Amniotic stem cell (primary cell): Measurements from ENCODE around the gene CASQ2.
"Not testable (repeated sequence)": the region's sequence is repeated elsewhere in the genome, so short reads cannot be mapped to it uniquely, and the experiment has no call there.

Source experiments
- DNase-seq: peaks from one replicate; lab custom pipeline; 2025; lab: John Stamatoyannopoulos, UW

CASQ2 gene

DNA sequence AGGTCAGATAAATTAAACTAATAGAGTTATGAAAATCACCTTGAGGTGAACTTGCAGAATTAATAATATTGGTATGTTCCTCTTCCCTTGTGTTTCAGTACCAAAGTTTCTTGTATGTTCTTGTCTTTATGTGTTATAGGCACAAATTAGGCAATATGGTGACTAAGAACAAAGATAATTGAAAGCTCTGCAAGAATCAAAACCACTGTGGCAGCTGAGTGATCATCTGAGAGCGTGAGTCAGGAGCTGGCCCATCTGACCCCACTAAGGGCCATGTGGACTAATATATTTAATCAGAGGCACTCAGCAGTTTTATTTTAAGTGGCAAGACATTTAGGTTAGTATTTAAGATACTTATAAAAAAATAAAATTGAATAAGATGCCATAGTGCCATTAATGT is 12.8 kb upstream of the CASQ2 start:
- no peak for DNase-seq

DNA sequence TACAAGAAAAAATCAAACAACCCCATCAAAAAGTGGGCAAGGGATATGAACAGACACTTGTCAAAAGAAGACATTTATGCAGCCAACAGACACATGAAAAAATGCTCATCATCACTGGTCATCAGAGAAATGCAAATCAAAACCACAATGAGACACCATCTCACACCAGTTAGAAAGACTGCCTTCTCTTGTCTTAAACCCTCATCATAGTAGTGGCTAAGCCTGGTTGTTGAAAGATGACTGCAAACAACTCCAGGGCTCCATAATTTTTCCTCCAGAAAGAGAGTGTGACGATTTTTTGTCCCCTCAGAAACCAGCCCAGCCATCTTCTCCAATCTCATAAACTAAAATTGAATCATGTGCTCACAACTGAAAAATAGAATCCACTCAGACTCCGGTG is 12.1 kb upstream of the CASQ2 start:
- DNase-seq, result not testable (repeated sequence)

DNA sequence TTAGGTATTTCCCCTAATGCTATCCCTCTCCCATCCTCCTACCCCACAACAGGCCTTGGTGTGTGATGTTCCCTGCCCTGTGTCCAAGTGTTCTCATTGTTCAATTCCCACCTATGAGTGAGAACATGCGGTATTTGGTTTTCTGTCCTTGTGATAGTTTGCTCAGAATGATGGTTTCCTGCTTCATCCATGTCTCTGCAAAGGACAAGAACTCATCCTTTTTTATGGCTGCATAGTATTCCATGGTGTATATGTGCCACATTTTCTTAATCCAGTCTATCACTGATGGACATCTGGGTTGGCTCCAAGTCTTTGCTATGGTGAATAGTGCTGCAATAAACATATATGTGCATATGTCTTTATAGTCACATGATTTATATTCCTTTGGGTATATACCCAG is 10.6 kb upstream of the CASQ2 start:
- DNase-seq, result not testable (repeated sequence)

DNA sequence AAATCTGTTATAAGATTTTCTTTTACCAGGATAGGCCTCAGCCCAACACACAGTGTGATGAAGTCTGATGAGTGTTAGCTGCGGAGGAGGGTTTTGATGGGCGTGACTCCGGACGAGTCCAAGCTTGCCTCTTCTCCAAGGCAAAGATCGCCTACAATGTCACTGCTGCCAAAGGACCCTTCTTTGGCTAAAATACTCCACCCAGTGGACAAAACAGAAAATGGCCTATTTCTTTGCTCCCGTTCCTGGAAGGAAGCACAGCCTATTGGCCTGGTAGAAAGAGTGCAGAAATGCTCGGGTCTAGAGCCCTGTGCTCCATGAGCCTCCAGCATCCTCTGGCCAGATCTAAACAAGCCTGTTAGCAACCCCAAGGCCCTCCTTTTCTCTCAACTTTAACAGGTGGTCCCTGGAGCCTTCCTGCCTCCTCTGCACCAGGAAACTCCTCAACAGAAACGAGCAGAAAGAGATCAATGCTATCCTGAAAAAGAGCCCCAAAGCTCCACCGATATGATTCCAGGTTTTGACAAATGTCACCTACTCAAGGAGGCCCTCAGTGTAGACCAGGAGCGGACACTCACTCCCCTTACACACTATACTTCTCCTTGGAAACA is 3.4 kb upstream of the CASQ2 start:
- DNase-seq, result peak; percentile 73

DNA sequence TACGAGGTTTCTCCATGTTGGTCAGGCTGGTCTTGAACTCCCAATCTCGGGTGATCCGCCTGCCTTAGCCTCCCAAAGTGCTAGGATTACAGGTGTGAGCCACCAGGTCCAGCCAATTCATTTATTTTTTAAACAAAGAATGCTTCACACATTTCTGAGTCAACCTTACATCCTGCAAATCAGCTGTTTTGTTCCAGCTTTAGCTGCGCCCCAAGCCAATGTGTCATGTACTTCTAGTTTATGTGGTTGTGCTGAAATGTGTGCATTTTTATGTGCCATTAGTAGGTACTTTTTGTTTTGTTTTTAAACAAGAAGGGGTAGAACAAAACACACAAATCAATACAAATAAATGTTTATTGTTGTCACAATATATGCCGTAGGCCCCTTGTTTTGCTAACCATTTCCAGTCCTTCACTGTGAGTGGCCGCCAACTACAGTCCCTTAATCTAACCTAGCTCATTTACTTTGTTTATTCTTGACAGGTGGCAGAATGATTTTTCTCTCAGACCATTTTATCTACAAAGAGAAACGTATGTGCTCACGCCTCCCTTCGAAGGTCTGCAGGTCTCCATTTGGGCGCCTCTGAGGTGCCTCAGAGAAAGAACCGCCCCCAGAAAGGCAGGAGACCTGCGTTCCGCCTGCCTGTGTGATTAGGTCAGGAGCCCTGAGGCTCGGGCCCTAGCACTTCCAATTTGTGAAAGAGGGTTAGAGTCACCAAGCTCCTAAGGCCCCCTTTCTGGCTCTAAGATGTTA is 2.8 kb upstream of the CASQ2 start:
- DNase-seq, result no peak

DNA sequence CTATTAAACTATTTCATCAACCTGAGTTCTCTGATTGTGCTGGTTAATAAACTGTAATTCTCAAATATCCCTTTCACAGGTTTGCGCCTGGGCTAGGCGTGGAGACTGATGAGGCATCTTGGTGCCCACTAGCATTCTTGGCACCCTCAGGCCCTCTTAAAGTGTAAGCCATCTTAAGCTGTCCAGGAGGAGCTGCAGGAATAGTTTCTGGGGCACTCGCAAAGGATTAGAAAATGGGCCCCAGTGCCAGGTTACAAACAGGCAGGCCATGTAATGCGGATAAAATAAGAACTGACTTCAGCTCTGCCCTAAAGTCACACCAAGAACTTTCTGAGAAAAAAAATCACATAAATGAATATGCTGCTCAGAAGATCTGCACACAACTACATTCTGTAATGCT is 1.1 kb downstream of the CASQ2 start:
- no peak for DNase-seq

DNA sequence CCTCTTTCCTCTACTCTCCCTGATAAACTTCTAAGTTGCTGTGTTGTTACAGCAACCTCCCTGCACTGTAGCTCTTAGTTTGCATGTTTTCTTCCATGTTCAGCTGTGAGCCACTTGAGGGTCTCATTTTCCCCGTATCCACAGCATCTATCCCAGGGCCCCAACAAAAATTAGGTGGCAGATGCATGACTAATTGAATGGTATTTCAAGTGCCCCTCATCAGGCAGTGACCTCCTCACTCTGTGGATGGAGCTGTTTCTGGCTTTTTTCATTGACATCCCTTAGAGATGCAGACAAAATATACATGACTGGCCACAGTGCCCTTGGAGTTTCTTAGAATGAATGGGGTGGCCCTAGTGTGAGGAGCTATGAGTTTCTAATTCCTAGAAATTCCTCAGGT is 3.4 kb downstream of the CASQ2 start:
- DNase-seq, result no peak

DNA sequence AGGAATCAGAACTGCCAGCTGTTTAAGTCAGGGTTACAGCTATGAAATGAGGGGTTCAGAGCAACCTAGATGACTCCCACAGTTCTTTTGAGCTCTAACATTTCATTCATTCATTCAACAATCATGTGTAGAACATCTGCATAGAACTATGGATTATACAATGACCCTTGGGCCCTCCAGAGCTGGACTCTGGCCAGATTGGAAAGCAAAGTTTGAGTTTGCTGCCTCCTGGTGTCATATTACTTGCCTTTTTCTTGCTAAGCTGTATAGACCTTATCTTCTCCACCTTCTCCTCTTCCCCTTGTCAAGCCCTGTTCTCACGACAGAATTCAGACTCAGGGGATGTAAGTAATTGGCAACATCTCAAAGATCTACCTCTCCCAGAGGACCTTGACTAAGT is 4.0 kb downstream of the CASQ2 start:
- no peak for DNase-seq

DNA sequence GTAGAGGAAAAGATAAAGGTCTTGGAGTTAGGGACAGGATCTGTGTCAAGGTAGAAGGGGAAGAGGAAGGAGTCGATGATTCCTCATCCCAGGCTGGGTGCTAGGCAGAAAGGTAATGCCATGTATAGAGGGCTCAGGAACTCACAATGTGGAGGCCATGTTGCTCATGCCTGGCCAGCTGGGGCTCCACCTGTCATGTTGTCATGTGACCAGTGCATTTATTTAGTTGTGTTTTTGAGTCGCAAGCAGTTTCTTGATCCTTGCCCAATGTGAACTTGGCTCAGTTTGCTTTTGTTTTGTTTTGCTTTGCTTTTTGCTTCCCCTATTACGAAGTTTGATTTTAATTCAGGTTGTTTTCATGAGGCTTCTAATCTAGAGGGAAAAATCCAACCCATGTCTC is 5.7 kb downstream of the CASQ2 start:
- DNase-seq, result no peak

DNA sequence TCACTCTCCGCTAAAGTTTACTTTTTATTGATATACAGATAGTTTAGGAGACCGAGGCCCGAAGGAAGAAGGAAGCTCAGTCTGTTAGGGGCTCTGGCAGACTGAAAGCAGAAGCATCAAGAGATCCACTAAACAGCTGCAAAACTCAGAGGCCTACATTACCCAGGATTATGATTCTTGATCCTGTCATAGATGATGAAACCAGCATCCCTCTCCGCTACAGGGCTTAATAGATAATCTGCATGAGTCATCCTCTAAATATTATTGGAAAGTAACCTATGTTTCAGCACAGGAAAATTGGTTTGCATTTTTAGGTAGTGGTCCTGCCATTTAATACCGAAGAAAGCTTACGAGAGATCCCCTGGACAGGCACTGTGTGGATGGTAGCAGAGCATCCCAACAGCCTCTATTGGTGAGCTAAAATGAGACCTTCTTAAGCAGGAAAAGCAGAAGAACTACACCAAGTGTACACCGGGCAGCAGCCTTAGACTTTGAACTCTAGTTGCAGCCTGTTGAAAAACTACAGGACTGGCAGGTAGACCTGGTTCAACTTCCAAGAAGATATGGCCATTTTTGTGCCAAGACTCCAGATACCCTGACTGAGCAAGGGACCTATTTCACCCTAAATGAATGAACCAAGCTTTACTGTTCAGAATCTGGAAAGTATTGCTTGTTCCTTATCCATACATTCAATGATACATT is 6.8 kb downstream of the CASQ2 start:
- no peak for DNase-seq

DNA sequence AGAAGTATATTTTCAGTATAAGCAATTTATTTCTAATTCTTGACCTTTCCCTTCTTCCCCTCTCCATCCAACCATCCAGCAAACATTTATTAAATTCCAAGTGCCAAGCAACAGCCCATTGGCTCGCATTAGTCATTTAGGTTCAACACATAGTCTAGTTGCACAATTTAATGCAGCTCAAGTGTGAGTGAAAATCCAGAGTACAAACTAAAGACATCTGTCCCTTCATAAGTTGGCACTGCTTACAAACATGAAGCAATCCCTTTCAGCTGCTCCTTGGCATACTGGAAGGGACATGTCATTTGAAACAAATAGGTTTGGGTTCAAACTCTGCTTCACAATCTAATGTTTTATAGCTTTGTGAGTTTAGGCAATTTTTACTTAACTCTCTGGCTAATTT is 10.7 kb downstream of the CASQ2 start:
- DNase-seq, result no peak

DNA sequence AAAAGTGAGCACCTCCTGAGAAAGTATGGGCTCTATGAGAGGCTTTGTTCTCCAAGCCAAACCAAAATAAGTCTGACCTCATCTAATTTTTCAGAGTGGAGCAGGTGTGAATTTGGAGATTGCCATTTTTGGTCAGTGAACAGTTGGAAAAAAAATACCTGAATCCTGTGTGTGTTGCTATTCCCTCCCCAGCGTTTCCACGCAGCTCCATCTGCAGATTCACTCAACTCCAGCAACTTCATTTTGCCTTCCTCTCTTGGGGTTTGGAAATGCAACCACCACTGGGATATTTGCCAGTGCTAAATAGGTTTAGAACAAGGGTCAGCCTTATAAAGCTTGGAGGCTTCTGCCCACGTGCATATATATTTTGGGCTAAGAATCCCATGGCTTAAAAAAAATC is 11.2 kb downstream of the CASQ2 start:
- DNase-seq, result no peak

DNA sequence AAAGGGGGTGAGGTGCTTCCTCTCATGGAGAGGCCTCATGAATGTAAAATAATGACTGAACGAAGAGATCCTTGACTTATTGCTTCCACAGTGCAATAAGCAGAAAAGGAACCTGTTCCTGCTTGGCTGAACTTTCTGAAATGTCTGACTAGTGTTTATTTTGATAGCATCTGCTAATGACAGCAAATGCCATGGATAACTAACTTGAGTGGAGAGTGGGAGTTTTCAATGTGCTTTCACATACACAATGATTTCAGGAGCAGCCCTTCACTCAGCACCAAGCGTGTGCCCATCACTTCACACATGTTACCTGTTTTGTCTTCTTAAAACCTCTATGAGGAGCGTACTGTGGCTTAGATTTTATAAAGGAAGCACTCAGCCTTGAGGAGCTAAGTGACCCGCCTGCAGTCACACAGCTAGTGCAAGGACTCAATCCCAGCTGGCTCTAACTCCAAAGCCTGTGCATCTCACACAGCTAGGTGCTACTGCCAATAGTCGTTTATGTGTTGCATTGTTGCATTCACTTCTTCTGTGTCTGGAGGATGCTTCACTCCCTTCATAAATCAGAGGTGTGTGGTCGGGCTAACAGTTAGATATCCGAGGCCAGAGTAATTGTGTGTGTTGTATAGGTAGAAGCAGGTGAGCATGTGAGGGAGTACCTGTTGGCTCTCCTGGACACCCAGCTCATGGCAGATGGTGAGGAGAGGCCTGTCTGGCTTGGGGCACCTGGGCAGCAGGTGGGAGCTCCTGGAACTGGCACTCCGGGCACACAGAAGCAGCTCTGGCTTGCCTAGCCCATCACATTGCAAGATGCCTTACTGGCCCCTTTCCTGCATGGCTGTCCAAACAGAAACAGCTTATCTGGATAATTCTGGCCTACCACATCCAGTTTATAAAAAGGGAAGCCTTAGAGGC is 12.8 kb downstream of the CASQ2 start:
- DNase-seq, result no peak

DNA sequence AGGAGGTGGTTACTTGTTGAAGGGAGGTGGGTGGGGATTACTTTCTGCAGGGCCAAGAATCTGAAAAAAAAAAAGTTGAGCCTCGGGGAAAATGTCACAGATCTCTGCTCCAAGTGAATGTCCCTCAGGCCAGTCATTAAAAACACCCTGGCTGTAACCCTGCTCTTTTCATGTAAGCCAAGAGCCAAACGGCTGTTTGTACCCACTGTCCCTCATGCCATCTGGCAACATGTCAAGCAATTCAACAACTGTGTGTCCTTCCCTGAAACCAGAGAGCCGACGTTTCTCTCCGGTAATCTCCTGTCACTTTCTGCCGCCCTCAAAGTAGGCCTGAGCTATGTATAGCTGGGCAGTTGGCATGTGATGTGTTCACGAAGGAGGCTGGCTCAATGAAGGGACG is 14.7 kb downstream of the CASQ2 start:
- DNase-seq, result no peak

DNA sequence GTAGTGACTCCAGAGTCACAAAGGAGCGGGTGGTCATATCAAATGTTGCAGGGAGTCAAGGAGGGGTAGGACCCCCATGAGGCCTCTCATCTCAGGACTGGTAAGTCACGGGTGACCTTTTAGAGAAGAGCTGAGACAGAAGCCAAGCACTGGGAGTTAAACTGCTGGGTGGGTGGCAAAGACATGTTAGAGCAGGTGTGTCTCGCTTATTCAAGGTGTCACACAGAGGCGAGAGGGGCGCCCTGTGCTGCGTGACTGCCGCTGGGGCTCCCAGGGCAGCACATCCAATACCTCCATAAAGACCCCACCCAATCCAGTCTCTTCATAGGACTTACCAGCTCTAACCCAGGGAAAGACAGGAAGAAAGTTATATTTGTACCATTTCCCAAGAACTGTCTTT is 15.2 kb downstream of the CASQ2 start:
- no peak for DNase-seq

DNA sequence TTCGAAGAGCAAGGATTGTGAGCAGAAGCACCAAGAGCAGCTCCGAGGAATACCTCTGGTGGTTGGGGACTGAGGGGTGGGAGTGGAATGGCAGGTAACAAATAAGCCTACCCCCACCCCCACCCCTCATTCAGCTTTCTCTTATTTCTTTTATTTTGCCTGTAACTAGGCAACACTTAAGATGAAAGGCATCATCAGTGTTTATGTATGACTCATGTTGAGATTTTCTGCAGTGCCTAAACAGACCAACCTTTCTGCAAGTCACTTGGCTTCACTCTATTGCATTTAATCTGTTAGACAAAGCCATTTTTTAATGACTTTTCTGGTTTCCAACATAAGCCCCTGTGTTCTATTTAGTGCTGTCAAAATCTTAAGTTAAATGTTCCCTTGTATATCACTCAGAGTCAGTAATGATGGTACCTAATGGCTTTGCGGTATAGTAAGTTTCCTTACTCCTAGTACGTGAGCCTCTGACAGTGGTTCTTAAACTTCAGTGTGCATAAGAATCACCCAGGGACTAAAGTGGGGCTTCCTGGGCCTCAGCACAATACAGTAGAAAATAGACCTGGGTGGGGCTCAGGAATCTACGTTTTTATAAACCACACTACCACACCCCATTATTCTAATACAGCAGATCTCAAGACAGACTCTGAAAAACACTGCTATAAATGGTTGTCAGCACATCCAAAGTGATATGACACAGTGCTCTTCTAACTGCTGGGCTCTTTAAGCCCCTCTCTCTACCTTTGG is 19.9 kb downstream of the CASQ2 start:
- DNase-seq, result peak; percentile 6

DNA sequence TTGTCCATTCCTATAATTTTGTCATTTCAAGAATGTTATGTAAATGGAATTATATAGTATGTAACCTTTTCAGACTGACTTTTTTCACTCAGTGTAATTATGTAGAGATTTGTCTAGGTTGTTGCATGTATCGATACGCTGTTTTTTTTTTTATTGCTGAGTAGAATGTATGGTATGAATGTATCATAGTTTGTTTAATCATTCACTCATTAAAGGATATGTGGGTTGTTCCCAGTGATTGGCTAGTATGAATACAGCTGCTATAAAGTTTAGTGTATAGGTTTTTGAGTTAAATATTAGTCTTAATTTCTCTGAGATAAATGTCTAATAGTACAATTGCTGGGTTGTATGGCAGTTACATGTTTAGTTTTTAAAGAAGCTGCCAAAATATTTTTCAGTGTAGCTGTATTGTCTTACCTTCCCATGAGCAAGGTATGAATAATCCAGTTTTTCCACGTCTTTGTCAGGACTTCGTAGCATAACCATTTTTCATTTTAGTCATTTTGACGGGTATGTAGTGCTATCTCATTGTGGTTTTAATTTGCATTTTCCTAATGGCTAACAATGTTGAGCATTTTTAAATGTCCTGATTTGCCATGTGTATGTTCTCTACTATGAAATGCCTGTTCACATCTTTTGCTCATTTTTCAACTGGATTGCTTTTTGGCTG is 22.4 kb downstream of the CASQ2 start:
- no peak for DNase-seq

DNA sequence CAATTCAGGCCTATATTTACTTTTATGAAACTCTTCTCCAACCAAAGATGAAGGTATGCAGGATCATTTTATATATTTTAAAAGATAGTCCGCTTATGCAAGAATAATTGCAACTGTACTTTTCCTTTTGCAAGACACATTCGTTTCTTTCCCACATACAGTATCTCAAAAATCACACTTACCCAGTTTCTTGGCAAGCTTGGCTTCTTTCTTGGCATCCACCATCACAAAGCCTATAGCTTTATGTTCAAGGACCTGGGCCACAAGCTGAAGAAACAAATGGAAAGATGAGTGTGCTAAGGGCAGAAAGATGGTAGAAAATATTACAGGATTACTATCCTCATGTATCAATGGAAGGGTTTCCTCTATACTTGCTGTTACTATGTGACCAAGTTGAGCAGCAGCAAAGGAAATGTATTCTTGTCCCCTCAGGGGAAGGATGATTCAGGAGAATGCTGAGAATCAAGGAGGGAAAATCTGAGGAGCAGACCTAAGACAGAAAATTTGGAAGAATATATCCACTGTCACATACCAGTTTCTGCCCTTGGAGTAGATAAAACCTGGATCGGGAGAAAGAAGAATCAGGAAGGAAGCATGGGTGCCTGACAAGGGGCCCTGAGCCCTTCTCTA is 23.8 kb downstream of the CASQ2 start:
- no peak for DNase-seq

DNA sequence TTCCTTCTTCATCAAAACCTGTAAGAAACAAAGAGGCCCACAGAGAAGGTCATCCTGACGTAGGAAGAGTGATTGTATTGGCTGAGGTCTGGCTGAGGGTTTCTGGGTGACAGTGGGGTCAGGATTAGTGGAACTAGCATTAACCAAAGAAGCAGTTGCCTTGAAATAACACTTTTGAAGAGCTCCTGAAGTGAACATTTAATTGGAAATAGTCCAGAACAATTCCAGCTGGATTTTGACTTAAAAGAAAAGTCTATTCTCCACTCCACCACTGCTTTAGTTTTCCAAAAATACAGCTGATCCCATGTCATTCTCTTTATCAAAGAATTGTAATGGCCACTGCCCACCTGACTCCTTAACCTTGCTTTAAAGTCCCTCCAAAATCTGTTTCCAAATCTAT is 27.7 kb downstream of the CASQ2 start:
- no peak for DNase-seq

DNA sequence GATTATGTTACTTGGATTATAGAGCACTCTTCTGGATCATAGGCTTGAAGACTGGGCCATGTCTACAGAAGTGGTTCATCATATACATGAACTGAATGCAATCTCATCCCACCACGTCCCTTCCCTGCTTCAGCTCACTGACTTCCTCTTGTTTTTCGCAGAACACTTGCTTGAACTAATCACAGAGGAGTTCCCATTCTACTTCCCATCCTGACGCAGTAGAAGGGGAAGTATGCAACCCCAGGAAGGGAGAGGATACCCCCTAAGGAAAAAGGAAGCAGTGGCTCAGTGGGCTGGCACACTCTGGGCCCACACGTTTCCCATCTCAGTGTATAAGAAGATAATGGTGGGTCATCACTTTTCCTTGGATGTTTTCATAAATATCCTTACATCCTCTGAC is 36.2 kb downstream of the CASQ2 start:
- DNase-seq, result no peak

DNA sequence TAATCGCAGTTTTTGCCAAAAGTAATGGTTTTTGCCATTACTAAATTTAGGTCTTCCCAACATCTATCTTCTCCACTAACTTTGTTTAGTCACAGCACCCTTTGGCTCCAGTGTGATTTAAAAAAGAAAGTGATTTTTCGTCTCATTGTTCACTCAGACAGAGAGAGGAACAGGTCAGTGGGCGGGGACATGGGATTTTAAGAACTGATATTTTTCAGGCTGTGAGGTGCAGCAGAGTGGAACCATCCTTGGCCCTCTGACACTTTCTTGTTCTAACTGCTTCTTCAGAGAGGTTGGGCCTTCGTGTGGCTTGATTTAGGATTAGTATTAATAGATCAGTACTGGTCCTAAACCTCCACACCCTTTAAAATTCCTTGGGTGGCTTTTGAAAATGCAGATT is 38.8 kb downstream of the CASQ2 start:
- no peak for DNase-seq
